H1 (cell line): Measurements from ENCODE around the gene CFAP298. TPM values are rescaled to one million over a fixed set of nuclear protein-coding genes. Genes with fewer than 3 reads are reported as not detected.

ENCODE experiments used
- CTCF ChIA-PET: fragments of 300-600 bp; sonication (Branson Sonifier 250); formaldehyde crosslinking; loops from one replicate; lab custom pipeline; 2021; ENCODE audit not compliant: partially characterized antibody; lab: Charles Lee
- POLR2A ChIA-PET: fragments of 300-600 bp; sonication (Branson Sonifier 250); formaldehyde crosslinking; loops from one replicate; lab custom pipeline; 2021; ENCODE audit warnings: inconsistent platforms; ENCODE audit not compliant: partially characterized antibody; lab: Charles Lee
- DNase-seq, 2 experiments: peaks; one replicate each; pipeline versions ENCODE4 v3.0.0 to v3.0.0-alpha.2; 2010 to 2022; ENCODE audit warnings: low spot score in 2 of 2, low read depth in 1 of 2, mixed read lengths in 1 of 2
- FAIRE-seq: peaks from 2 replicates; lab custom pipeline; 2011; peaks lifted over from hg19 to GRCh38; lab: Jason Lieb, UNC
- H2AFZ ChIP-seq: 2 replicates; pipeline ENCODE4 v1.8.1; 2012; ENCODE audit warnings: low read length, inconsistent platforms
- H2AK5ac ChIP-seq: 2 replicates; pipeline ENCODE4 v1.6.1; 2013; ENCODE audit warnings: low read depth, low read length
- H2BK120ac ChIP-seq: replicated peaks from 2 replicates; pipeline ENCODE3; 2013; ENCODE audit warnings: low read depth, low read length, inconsistent platforms
- H2BK12ac ChIP-seq: 2 replicates; pipeline ENCODE4 v1.6.1; 2013; ENCODE audit warnings: low read depth, low read length
- H2BK15ac ChIP-seq: 2 replicates; pipeline ENCODE4 v1.6.1; 2013; ENCODE audit warnings: low read length
- H2BK20ac ChIP-seq: 2 replicates; pipeline ENCODE4 v1.6.1; 2013; ENCODE audit warnings: low read length
- H2BK5ac ChIP-seq: 2 replicates; pipeline ENCODE4 v1.6.1; 2013; ENCODE audit warnings: low read depth, low read length
- H3K14ac ChIP-seq: 2 replicates; pipeline ENCODE4 v1.6.1; 2013; ENCODE audit warnings: inconsistent platforms; ENCODE audit not compliant: insufficient read length
- H3K18ac ChIP-seq: 2 replicates; pipeline ENCODE4 v1.6.1; 2013; ENCODE audit warnings: low read length; ENCODE audit errors: extremely low read depth
- H3K23ac ChIP-seq: 2 replicates; pipeline ENCODE4 v1.6.1; 2013; ENCODE audit warnings: inconsistent platforms; ENCODE audit not compliant: insufficient read length
- H3K23me2 ChIP-seq: 2 replicates; pipeline ENCODE4 v1.6.1; 2013; ENCODE audit warnings: low read depth, low read length
- H3K27ac ChIP-seq: 2 replicates; pipeline ENCODE4 v1.6.1; 2011; ENCODE audit warnings: low read depth, low read length, inconsistent platforms
- H3K27me3 ChIP-seq, 4 experiments: replicated peaks in 1 of 4; 1 replicate in 1 of 4; 2 replicates in 3 of 4; pipeline versions ENCODE4 v1.6.1 to v1.8.1; 2011 to 2013; ENCODE audit warnings: low read length in 3 of 4, mild to moderate bottlenecking in 3 of 4, inconsistent platforms in 2 of 4, mixed read lengths in 2 of 4, moderate library complexity in 1 of 4; ENCODE audit not compliant: control insufficient read depth in 3 of 4, insufficient read depth in 3 of 4; ENCODE audit errors: extremely low read depth in 1 of 4
- H3K36me3 ChIP-seq, 4 experiments: 2 replicates each; pipeline versions ENCODE4 v1.6.1 to v1.8.1; 2011 to 2013; ENCODE audit warnings: mild to moderate bottlenecking in 4 of 4, low read length in 3 of 4, moderate library complexity in 2 of 4, control low read depth in 1 of 4, inconsistent platforms in 1 of 4; ENCODE audit not compliant: insufficient read depth in 4 of 4, control insufficient read depth in 2 of 4
- H3K4ac ChIP-seq: replicated peaks from 2 replicates; pipeline ENCODE3; 2013; ENCODE audit warnings: low read length, low read depth, mixed read lengths, inconsistent platforms; ENCODE audit not compliant: insufficient read length
- H3K4me1 ChIP-seq, 4 experiments: replicated peaks in 1 of 4; 1 replicate in 1 of 4; 2 replicates in 3 of 4; pipeline versions ENCODE4 v1.6.1 to v1.8.1; 2011 to 2013; ENCODE audit warnings: low read length in 3 of 4, inconsistent platforms in 2 of 4, mixed read lengths in 1 of 4; ENCODE audit not compliant: insufficient read depth in 4 of 4, control insufficient read depth in 3 of 4
- H3K4me2 ChIP-seq, 2 experiments: 2 replicates each; pipeline versions ENCODE4 v1.6.1 to v1.8.1; 2011 to 2013; ENCODE audit warnings: low read depth in 2 of 2, low read length in 2 of 2, control low read depth in 1 of 2, inconsistent platforms in 1 of 2, mild to moderate bottlenecking in 1 of 2; ENCODE audit not compliant: insufficient read depth in 1 of 2
- H3K4me3 ChIP-seq, 4 experiments: fragments of 200-600, 300-600 bp in 1 of 4; sonication (generic), shearing (Covaris generic), sonication (Bioruptor Twin) in 1 of 4; 2 replicates each; pipeline versions ENCODE4 v1.5.1 to v1.8.1; 2011 to 2016; ENCODE audit warnings: low read length in 4 of 4, low read depth in 3 of 4, control low read depth in 2 of 4, inconsistent platforms in 2 of 4, mild to moderate bottlenecking in 2 of 4, mixed read lengths in 1 of 4, moderate library complexity in 1 of 4; ENCODE audit not compliant: insufficient read depth in 2 of 4; ENCODE audit errors: extremely low read depth in 1 of 4
- H3K56ac ChIP-seq: replicated peaks from 2 replicates; pipeline ENCODE3; 2013; ENCODE audit warnings: low read depth, mild to moderate bottlenecking, mixed read lengths, low read length, inconsistent platforms; ENCODE audit not compliant: insufficient read length
- H3K79me1 ChIP-seq: 2 replicates; pipeline ENCODE4 v1.6.1; 2013; ENCODE audit warnings: low read depth, low read length, control low read depth
- H3K79me2 ChIP-seq, 2 experiments: 2 replicates each; pipeline versions ENCODE4 v1.6.1 to v1.8.1; 2012 to 2013; ENCODE audit warnings: low read length in 2 of 2, mild to moderate bottlenecking in 2 of 2, inconsistent platforms in 1 of 2; ENCODE audit not compliant: insufficient read depth in 2 of 2, control insufficient read depth in 1 of 2
- H3K9ac ChIP-seq, 4 experiments: replicated peaks in 1 of 4; 1 replicate in 1 of 4; 2 replicates in 3 of 4; pipeline versions ENCODE4 v1.6.1 to v1.8.1; 2011 to 2013; ENCODE audit warnings: low read depth in 3 of 4, low read length in 3 of 4, control low read depth in 2 of 4, mild to moderate bottlenecking in 2 of 4, moderate library complexity in 2 of 4, inconsistent platforms in 1 of 4; ENCODE audit errors: extremely low read depth in 1 of 4
- H3K9me3 ChIP-seq, 2 experiments: 2 replicates each; pipeline versions ENCODE4 v1.6.1 to v1.8.1; 2012 to 2013; ENCODE audit warnings: mild to moderate bottlenecking in 2 of 2, moderate library complexity in 2 of 2, control low read depth in 1 of 2, inconsistent platforms in 1 of 2, low read depth in 1 of 2, low read length in 1 of 2, mixed read lengths in 1 of 2; ENCODE audit not compliant: insufficient read depth in 2 of 2
- H4K20me1 ChIP-seq, 2 experiments: replicated peaks in 1 of 2; 2 replicates each; pipeline versions ENCODE3 to v1.8.1; 2011 to 2013; ENCODE audit warnings: inconsistent platforms in 2 of 2, low read length in 2 of 2, mild to moderate bottlenecking in 1 of 2; ENCODE audit not compliant: insufficient read depth in 2 of 2, control insufficient read depth in 1 of 2
- H4K5ac ChIP-seq: 2 replicates; pipeline ENCODE4 v1.6.1; 2013; ENCODE audit warnings: low read length, low read depth, mixed read lengths, inconsistent platforms; ENCODE audit not compliant: insufficient read length
- H4K8ac ChIP-seq: 2 replicates; pipeline ENCODE4 v1.8.0; 2013; ENCODE audit warnings: mild to moderate bottlenecking, moderate library complexity, low read length, inconsistent platforms; ENCODE audit not compliant: insufficient read depth; ENCODE audit errors: extremely low read depth
- H4K91ac ChIP-seq: replicated peaks from 2 replicates; pipeline ENCODE3; 2013; ENCODE audit warnings: low read length, mixed read lengths, inconsistent platforms; ENCODE audit not compliant: insufficient read length
- CHD1 ChIP-seq: IDR thresholded peaks from 2 replicates; pipeline ENCODE4 v1.6.1; 2012; ENCODE audit warnings: low read depth, low read length, improper control_type of control experiment
- PHF8 ChIP-seq: fragments of 200-600 bp; sonication (generic); conservative IDR thresholded peaks from 2 replicates; pipeline ENCODE4 v1.7.1; 2012; ENCODE audit warnings: low read depth, mild to moderate bottlenecking, inconsistent platforms, low read length, moderate library complexity
- TAF7 ChIP-seq: optimal IDR thresholded peaks from 2 replicates; pipeline ENCODE3; 2011; ENCODE audit warnings: low read depth, mild to moderate bottlenecking, inconsistent platforms, low read length, moderate library complexity, borderline replicate concordance
- WGBS, 2 experiments: shearing (Covaris generic) in 1 of 2; methylation state at CpG; one replicate each; pipeline versions ENCODE4 v1.1.6 to v1.1.7; 2013 to 2015; ENCODE audit warnings: low lambda C conversion rate in 2 of 2, mixed read lengths in 2 of 2, inconsistent platforms in 1 of 2, low coverage in 1 of 2, missing lambda C conversion rate in 1 of 2; ENCODE audit not compliant: insufficient replicate concordance in 2 of 2, insufficient coverage in 1 of 2, insufficient read length in 1 of 2; ENCODE audit errors: extremely low coverage in 1 of 2, missing lambda C conversion rate in 1 of 2; 5-methylcytosine and 5-hydroxymethylcytosine counted together
- polyA plus RNA-seq, 7 experiments: library from polyadenylated mRNA; depleted of rRNA in 3 of 7; stranded (reverse) in 5 of 7; unstranded in 2 of 7; fragments of >200 nt in 5 of 7; fragments of 200-250 nt in 2 of 7; gene quantifications; 1 replicate in 5 of 7; 2 replicates in 1 of 7; 4 replicates in 1 of 7; pipeline versions ENCODE4 v1.2.1 to v1.2.3, GENCODE V29; 2011 to 2013; ENCODE audit warnings: missing spikeins in 2 of 7, mixed read lengths in 2 of 7
- total RNA-seq: library from RNA; stranded (reverse); fragmentation: NEBNext Ultra II Directional; extraction: Animal tissue kit (Norgen Biotek cat#: 25700); gene quantifications from 2 replicates; pipeline ENCODE4 v1.2.1, GENCODE V29; 2021

The CFAP298 gene
- total and polyA plus RNA-seq, 2 of the 8 experiments (the other 6 are each of a cell fraction or from before 2014, with no cell fraction given): 43.0 to 68.1 TPM

GRCh38 chr21:32585970-32586369 lies 26.2 kb downstream of the CFAP298 start:
- H3K14ac ChIP-seq: no peak overlapping the region
- H3K18ac ChIP-seq: no peak overlapping the region
- H3K23me2 ChIP-seq: peaks cover 9% of the 10 kb centered on the region; the same call in 1 of the 2 replicates
- H4K20me1 ChIP-seq: no peaks in the 10 kb centered on the region
- CTCF ChIA-PET: interaction anchor here (1.1 to 2.6 kb wide), 2 partner anchors 15 to 25 kb away, joined by 3 to 10 read pairs; no protein-coding TSS in a partner anchor
- H2AK5ac ChIP-seq: peak overlapping the region; percentile 82; the same call in 1 of the 2 replicates
- POLR2A ChIA-PET: no interaction called here
- TF ChIP-seq TAF7 (no peak), PHF8 (no peak), CHD1 (no peak)
- no peak overlapping the region for H4K8ac ChIP-seq
- H3K56ac ChIP-seq: no peak overlapping the region
- no peak overlapping the region for H4K5ac ChIP-seq
- H3K79me2 ChIP-seq: no peaks in the 10 kb centered on the region
- H3K9me3 ChIP-seq: no peaks in the 10 kb centered on the region
- 0 out of 7 replicates have a peak, but pooled peaks cover 0 to 2% (median 0%) of the 10 kb centered on the region in 4 experiments for H3K4me1 ChIP-seq
- no peaks in the 10 kb centered on the region for H3K79me1 ChIP-seq
- H3K9ac ChIP-seq: no peak overlapping the region
- H2BK20ac ChIP-seq: no peak overlapping the region
- no peak overlapping the region for H3K23ac ChIP-seq
- H3K4me2 ChIP-seq: no peak overlapping the region
- H4K91ac ChIP-seq: no peak overlapping the region
- H2BK5ac ChIP-seq: no peak overlapping the region; the same call in 1 of the 2 replicates
- 90% methylated on average over 9 of the region's 9 CpGs; no CpG with 5 or more reads in 1 of the 2 experiments for WGBS, 2 experiments
- no peak overlapping the region for H2BK120ac ChIP-seq
- H3K4ac ChIP-seq: no peak overlapping the region
- no peak overlapping the region for H2BK15ac ChIP-seq
- H3K27ac ChIP-seq: no peak overlapping the region; the same call in 1 of the 2 replicates
- no peak overlapping the region for H2BK12ac ChIP-seq
- DNase-seq (no peak), FAIRE-seq (no peak)
- no peaks in the 10 kb centered on the region; a peak in 1 of 7 replicates for H3K27me3 ChIP-seq
- H3K36me3 ChIP-seq: no peaks in the 10 kb centered on the region
- H3K4me3 ChIP-seq: no peak overlapping the region
- H2AFZ ChIP-seq: no peak overlapping the region
